Measurements from ENCODE around the gene SLC6A17.

- TF ChIP-seq, protein P1, sequence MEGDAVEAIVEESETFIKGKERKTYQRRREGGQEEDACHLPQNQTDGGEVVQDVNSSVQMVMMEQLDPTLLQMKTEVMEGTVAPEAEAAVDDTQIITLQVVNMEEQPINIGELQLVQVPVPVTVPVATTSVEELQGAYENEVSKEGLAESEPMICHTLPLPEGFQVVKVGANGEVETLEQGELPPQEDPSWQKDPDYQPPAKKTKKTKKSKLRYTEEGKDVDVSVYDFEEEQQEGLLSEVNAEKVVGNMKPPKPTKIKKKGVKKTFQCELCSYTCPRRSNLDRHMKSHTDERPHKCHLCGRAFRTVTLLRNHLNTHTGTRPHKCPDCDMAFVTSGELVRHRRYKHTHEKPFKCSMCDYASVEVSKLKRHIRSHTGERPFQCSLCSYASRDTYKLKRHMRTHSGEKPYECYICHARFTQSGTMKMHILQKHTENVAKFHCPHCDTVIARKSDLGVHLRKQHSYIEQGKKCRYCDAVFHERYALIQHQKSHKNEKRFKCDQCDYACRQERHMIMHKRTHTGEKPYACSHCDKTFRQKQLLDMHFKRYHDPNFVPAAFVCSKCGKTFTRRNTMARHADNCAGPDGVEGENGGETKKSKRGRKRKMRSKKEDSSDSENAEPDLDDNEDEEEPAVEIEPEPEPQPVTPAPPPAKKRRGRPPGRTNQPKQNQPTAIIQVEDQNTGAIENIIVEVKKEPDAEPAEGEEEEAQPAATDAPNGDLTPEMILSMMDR (conservative IDR thresholded peaks at IDR 0.05 in 1 of 2, IDR thresholded peaks at IDR 0.05 in 1 of 2; ENCODE audit: extremely low read depth in 1 of 2, insufficient read depth in 1 of 2, low read depth in 1 of 2, low read length in 2 of 2), result no peak
- TF ChIP-seq EZH2 (IDR thresholded peaks at IDR 0.05; ENCODE audit: borderline replicate concordance, low read length), result no peak
Observed at GRCh38 chr1:110235834-110236682, 85.8 kb downstream of the SLC6A17 start.
